H9 (cell line): ENCODE data around the gene TREM2. TPM values are rescaled to one million over a fixed set of nuclear protein-coding genes. Genes with fewer than 3 reads are reported as not detected.

Source experiments
- DNase-seq: peaks from one replicate; pipeline ENCODE4 v3.0.0-alpha.2; 2017
- H2AFZ ChIP-seq: one replicate; pipeline ENCODE4 v1.6.1; 2013; ENCODE audit warnings: mild to moderate bottlenecking, low read length, control low read depth, moderate library complexity
- H2AK5ac ChIP-seq: 2 replicates; pipeline ENCODE4 v1.6.1; 2013; ENCODE audit warnings: low read length, control low read depth, mixed read lengths; ENCODE audit not compliant: insufficient read length
- H2BK120ac ChIP-seq: one replicate; pipeline ENCODE4 v1.6.1; 2013; ENCODE audit warnings: low read depth, mild to moderate bottlenecking, low read length, control low read depth, inconsistent platforms; ENCODE audit not compliant: poor library complexity, severe bottlenecking
- H2BK12ac ChIP-seq: 2 replicates; pipeline ENCODE4 v1.6.1; 2013; ENCODE audit warnings: low read length, control low read depth, mixed read lengths, low read depth; ENCODE audit not compliant: insufficient read length
- H2BK15ac ChIP-seq: 2 replicates; pipeline ENCODE4 v1.6.1; 2013; ENCODE audit warnings: low read depth, low read length, control low read depth
- H2BK20ac ChIP-seq: one replicate; pipeline ENCODE4 v1.6.1; 2013; ENCODE audit warnings: low read depth, mild to moderate bottlenecking, low read length, control low read depth, inconsistent platforms; ENCODE audit not compliant: poor library complexity, severe bottlenecking
- H2BK5ac ChIP-seq: 2 replicates; pipeline ENCODE4 v1.6.1; 2013; ENCODE audit warnings: low read length, control low read depth, mixed read lengths; ENCODE audit not compliant: insufficient read length
- H3K14ac ChIP-seq: 2 replicates; pipeline ENCODE4 v1.6.1; 2013; ENCODE audit warnings: low read length, control low read depth; ENCODE audit not compliant: insufficient read depth
- H3K18ac ChIP-seq: 2 replicates; pipeline ENCODE4 v1.6.1; 2013; ENCODE audit warnings: low read depth, mild to moderate bottlenecking, mixed read lengths, low read length, control low read depth; ENCODE audit not compliant: insufficient read length
- H3K23ac ChIP-seq: 2 replicates; pipeline ENCODE4 v1.6.1; 2013; ENCODE audit warnings: low read length, control low read depth, mixed read lengths, low read depth; ENCODE audit not compliant: insufficient read length
- H3K23me2 ChIP-seq: 2 replicates; pipeline ENCODE4 v1.6.1; 2013; ENCODE audit warnings: low read depth, mild to moderate bottlenecking, mixed read lengths, low read length, control low read depth; ENCODE audit not compliant: insufficient read length, poor library complexity, severe bottlenecking
- H3K27ac ChIP-seq: 2 replicates; pipeline ENCODE4 v1.5.1; 2013; ENCODE audit warnings: low read length, control low read depth, mixed read lengths, low read depth; ENCODE audit not compliant: insufficient read length
- H3K27me3 ChIP-seq: 2 replicates; pipeline ENCODE4 v1.6.1; 2013; ENCODE audit warnings: low read length, control low read depth, inconsistent platforms; ENCODE audit not compliant: insufficient read depth
- H3K4ac ChIP-seq: 2 replicates; pipeline ENCODE4 v1.6.1; 2013; ENCODE audit warnings: low read depth, mild to moderate bottlenecking, control low read depth, inconsistent platforms, low read length, moderate library complexity
- H3K4me1 ChIP-seq: 2 replicates; pipeline ENCODE4 v1.6.1; 2013; ENCODE audit warnings: low read length, control low read depth, inconsistent platforms; ENCODE audit not compliant: insufficient read depth
- H3K4me2 ChIP-seq: 2 replicates; pipeline ENCODE4 v1.6.1; 2013; ENCODE audit warnings: low read length, control low read depth, mixed read lengths; ENCODE audit not compliant: insufficient read length, insufficient read depth
- H3K56ac ChIP-seq: 2 replicates; pipeline ENCODE4 v1.6.1; 2013; ENCODE audit warnings: low read depth, mild to moderate bottlenecking, mixed read lengths, low read length, control low read depth; ENCODE audit not compliant: insufficient read length
- H3K79me1 ChIP-seq: 2 replicates; pipeline ENCODE4 v1.6.1; 2013; ENCODE audit warnings: low read depth, mild to moderate bottlenecking, moderate library complexity, low read length, control low read depth, inconsistent platforms; ENCODE audit not compliant: insufficient read depth, poor library complexity, severe bottlenecking
- H3K79me2 ChIP-seq: 2 replicates; pipeline ENCODE4 v1.6.1; 2013; ENCODE audit warnings: low read length, control low read depth, inconsistent platforms; ENCODE audit not compliant: insufficient read depth
- H3K9ac ChIP-seq: 2 replicates; pipeline ENCODE4 v1.6.1; 2013; ENCODE audit warnings: low read length, control low read depth, mixed read lengths; ENCODE audit not compliant: insufficient read length; ENCODE audit errors: extremely low read depth
- H3K9me3 ChIP-seq: one replicate; pipeline ENCODE4 v1.6.1; 2013; ENCODE audit warnings: low read depth, low read length, inconsistent platforms; ENCODE audit not compliant: control insufficient read depth
- H3T11ph ChIP-seq: one replicate; pipeline ENCODE4 v1.6.1; 2013; ENCODE audit warnings: mild to moderate bottlenecking, low read length, control low read depth, inconsistent platforms
- H4K20me1 ChIP-seq: one replicate; pipeline ENCODE4 v1.6.1; 2013; ENCODE audit not compliant: control insufficient read depth, insufficient read length, insufficient read depth
- H4K5ac ChIP-seq: 2 replicates; pipeline ENCODE4 v1.6.1; 2013; ENCODE audit warnings: low read depth, mild to moderate bottlenecking, mixed read lengths, low read length, control low read depth; ENCODE audit not compliant: insufficient read length
- H4K8ac ChIP-seq: replicated peaks from 2 replicates; pipeline ENCODE4 v1.6.1; 2013; ENCODE audit warnings: low read length, control low read depth, mixed read lengths, low read depth; ENCODE audit not compliant: insufficient read length
- H4K91ac ChIP-seq: 2 replicates; pipeline ENCODE4 v1.6.1; 2013; ENCODE audit warnings: low read depth, mild to moderate bottlenecking, moderate library complexity, mixed read lengths, low read length, control low read depth; ENCODE audit not compliant: insufficient read length
- H3K27ac Mint-ChIP-seq, 3 experiments: 2 replicates in 2 of 3; 3 replicates in 1 of 3; pipeline ENCODE4 v1.8.0; 2020 to 2021; ENCODE audit warnings: mixed read lengths in 3 of 3, mild to moderate bottlenecking in 1 of 3, moderate library complexity in 1 of 3
- H3K27me3 Mint-ChIP-seq: 2 replicates; pipeline ENCODE4 v1.8.0; 2021; ENCODE audit warnings: low read depth, mild to moderate bottlenecking, moderate library complexity, mixed read lengths
- H3K36me3 Mint-ChIP-seq, 3 experiments: 2 replicates in 2 of 3; 3 replicates in 1 of 3; pipeline ENCODE4 v1.8.0; 2020 to 2021; ENCODE audit warnings: low read depth in 3 of 3, mixed read lengths in 3 of 3; ENCODE audit not compliant: insufficient read depth in 1 of 3
- H3K4me1 Mint-ChIP-seq, 2 experiments: 2 replicates each; pipeline ENCODE4 v1.8.0; 2020; ENCODE audit warnings: mixed read lengths in 2 of 2
- H3K4me3 Mint-ChIP-seq, 2 experiments: 2 replicates in 1 of 2; 3 replicates in 1 of 2; pipeline ENCODE4 v1.8.0; 2020 to 2021; ENCODE audit warnings: mild to moderate bottlenecking in 2 of 2, mixed read lengths in 2 of 2, moderate library complexity in 1 of 2
- H3K9me3 Mint-ChIP-seq, 2 experiments: 2 replicates in 1 of 2; 3 replicates in 1 of 2; pipeline ENCODE4 v1.8.0; 2020; ENCODE audit warnings: mild to moderate bottlenecking in 2 of 2, mixed read lengths in 2 of 2, moderate library complexity in 1 of 2
- WGBS: extraction: QIAGEN DNeasy Blood & Tissue Kit; methylation state at CpG from one replicate; pipeline ENCODE4 v1.1.7; 2013; ENCODE audit warnings: missing lambda C conversion rate, low lambda C conversion rate, mixed read lengths; ENCODE audit not compliant: insufficient read length; ENCODE audit errors: extremely low coverage; 5-methylcytosine and 5-hydroxymethylcytosine counted together
- total RNA-seq: library from RNA; stranded (reverse); gene quantifications from 2 replicates; pipeline ENCODE4 v1.2.1, GENCODE V29; 2021
- TF ChIP-seq, protein P1 (sequence below): fragments of 200-600 bp; sonication (generic); conservative IDR thresholded peaks from 3 replicates; pipeline ENCODE4 v1.8.0; 2021; ENCODE audit warnings: antibody characterized with exemption, mild to moderate bottlenecking

Gene TREM2
- total RNA-seq, 1 experiment from 2014 or later, result 0.31 TPM

DNA sequence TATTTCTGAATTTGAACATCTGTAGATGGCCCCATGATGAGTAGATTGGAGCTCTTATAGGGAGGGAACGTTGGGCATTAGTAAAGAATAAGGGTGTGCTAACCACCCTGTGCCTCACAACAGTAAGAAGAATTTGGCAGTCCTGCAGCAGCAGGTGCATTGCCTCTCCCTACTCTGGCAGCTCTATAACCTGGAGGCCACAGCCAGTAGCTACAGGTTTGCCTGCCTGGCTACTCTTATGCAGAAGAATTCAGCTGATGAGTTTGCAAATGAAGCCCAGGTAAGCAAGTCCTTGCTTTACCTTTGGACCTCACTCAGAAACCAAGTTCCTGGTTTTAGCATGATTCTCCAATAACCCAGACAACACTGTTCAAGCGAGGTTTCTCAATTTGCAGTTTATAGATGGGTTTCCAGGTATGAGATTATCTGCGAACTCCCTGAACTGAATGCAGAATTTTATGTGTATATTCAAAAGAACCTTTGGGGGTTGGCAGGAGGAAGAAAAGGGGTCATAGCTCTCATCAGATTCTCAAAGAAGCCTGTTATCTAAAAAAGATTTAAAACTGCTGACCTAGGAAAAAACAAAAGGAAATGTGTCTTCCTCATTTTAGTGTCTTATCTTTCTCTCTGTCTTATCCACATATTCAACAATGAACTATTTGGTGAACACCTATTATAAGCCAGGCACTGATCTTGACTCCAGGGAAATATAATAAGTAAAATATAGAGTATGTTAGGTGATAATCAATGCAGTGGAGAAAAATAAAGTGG is 27.7 kb downstream of the TREM2 start:
- Mint-ChIP-seq H3K4me1 (peaks cover 3 to 9% of the 10 kb centered on the region in 2 experiments; a peak in 3 of 4 replicates), H3K9me3 (no peaks in the 10 kb centered on the region), H3K27ac (no peak overlapping the region), H3K36me3 (no peaks in the 10 kb centered on the region; a peak in 1 of 7 replicates), H3K4me3 (no peak overlapping the region), H3K27me3 (no peaks in the 10 kb centered on the region)
- TF ChIP-seq, protein P1, sequence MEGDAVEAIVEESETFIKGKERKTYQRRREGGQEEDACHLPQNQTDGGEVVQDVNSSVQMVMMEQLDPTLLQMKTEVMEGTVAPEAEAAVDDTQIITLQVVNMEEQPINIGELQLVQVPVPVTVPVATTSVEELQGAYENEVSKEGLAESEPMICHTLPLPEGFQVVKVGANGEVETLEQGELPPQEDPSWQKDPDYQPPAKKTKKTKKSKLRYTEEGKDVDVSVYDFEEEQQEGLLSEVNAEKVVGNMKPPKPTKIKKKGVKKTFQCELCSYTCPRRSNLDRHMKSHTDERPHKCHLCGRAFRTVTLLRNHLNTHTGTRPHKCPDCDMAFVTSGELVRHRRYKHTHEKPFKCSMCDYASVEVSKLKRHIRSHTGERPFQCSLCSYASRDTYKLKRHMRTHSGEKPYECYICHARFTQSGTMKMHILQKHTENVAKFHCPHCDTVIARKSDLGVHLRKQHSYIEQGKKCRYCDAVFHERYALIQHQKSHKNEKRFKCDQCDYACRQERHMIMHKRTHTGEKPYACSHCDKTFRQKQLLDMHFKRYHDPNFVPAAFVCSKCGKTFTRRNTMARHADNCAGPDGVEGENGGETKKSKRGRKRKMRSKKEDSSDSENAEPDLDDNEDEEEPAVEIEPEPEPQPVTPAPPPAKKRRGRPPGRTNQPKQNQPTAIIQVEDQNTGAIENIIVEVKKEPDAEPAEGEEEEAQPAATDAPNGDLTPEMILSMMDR, result no peak
- Histone ChIP-seq H2BK5ac (no peak overlapping the region), H2BK12ac (no peak overlapping the region), H3K18ac (no peak overlapping the region), H3T11ph (no peak overlapping the region), H3K79me1 (no peaks in the 10 kb centered on the region), H3K23me2 (peaks cover 3% of the 10 kb centered on the region), H3K4ac (no peak overlapping the region), H2AK5ac (no peak overlapping the region), H4K5ac (no peak overlapping the region), H3K27ac (no peak overlapping the region), H3K56ac (no peak overlapping the region), H3K14ac (no peak overlapping the region), H3K9ac (no peak overlapping the region), H3K9me3 (no peaks in the 10 kb centered on the region), H2BK15ac (no peak overlapping the region), H4K20me1 (no peaks in the 10 kb centered on the region), H2AFZ (no peak overlapping the region), H3K4me1 (no peaks in the 10 kb centered on the region), H3K4me2 (no peak overlapping the region), H4K91ac (no peak overlapping the region), H2BK120ac (no peak overlapping the region), H2BK20ac (no peak overlapping the region), H4K8ac (no peak overlapping the region), H3K27me3 (no peaks in the 10 kb centered on the region), H3K23ac (no peak overlapping the region), H3K79me2 (no peaks in the 10 kb centered on the region)
- DNase-seq, result no peak
- WGBS, result no CpG with 5 or more reads among the region's 3 CpGs
